T-cell (primary cell): Measurements from ENCODE around the gene VPS8. TPM values are rescaled to one million over a fixed set of nuclear protein-coding genes. Genes with fewer than 3 reads are reported as not detected.
A peak's percentile ranks its signal among the peaks of the same experiment; 100 is the strongest.

Experiments
- ATAC-seq, 4 experiments: fragments of 200-7000 bp in 3 of 4; fragments of 150-1000 bp in 1 of 4; cut with Tn5 transposase; replicated peaks in 1 of 4; 1 replicate in 3 of 4; 2 replicates in 1 of 4; pipeline ENCODE4 v1.10.0; 2021; ENCODE audit warnings: moderate library complexity in 3 of 4, mild to moderate bottlenecking in 2 of 4, moderate number of reproducible peaks in 1 of 4
- CTCF ChIA-PET, 2 donors: fragments of 300-600 bp; sonication (Branson Sonifier 250); formaldehyde crosslinking; loops; one replicate each; lab custom pipeline; 2022; ENCODE audit warnings: antibody characterized with exemption in 2 of 2; lab: Charles Lee
- POLR2A ChIA-PET, 2 donors: fragments of 300-600 bp; sonication (Branson Sonifier 250); formaldehyde crosslinking; loops; one replicate each; lab custom pipeline; 2022; ENCODE audit warnings: antibody characterized with exemption in 2 of 2; lab: Charles Lee
- DNase-seq, 35 experiments: peaks; one replicate each; pipeline versions ENCODE4 v3.0.0 to v3.0.0-alpha.2; 2013 to 2023
- H3K27ac ChIP-seq: one replicate; pipeline ENCODE4 v1.5.1; 2013; ENCODE audit warnings: low read length
- H3K27me3 ChIP-seq, 2 experiments: replicated peaks in 1 of 2; 1 replicate in 1 of 2; 2 replicates in 1 of 2; pipeline versions ENCODE4 v1.6.1 to v1.7.0; 2013; ENCODE audit warnings: low read length in 1 of 2, mixed read lengths in 1 of 2; ENCODE audit not compliant: control insufficient read depth in 2 of 2, insufficient read depth in 2 of 2; ENCODE audit errors: extremely low read depth in 1 of 2
- H3K36me3 ChIP-seq, 2 donors: 1 replicate in 1 of 2; 2 replicates in 1 of 2; pipeline versions ENCODE4 v1.6.1 to v1.7.0; 2013; ENCODE audit warnings: low read length in 1 of 2; ENCODE audit not compliant: control insufficient read depth in 2 of 2, insufficient read depth in 1 of 2; ENCODE audit errors: extremely low read depth in 1 of 2
- H3K4me1 ChIP-seq, 2 experiments: 1 replicate in 1 of 2; 2 replicates in 1 of 2; pipeline versions ENCODE4 v1.6.1 to v1.7.0; 2013; ENCODE audit warnings: low read length in 2 of 2, mixed read lengths in 1 of 2; ENCODE audit not compliant: insufficient read depth in 2 of 2, control insufficient read depth in 1 of 2; ENCODE audit errors: extremely low read depth in 1 of 2
- H3K4me3 ChIP-seq, 2 donors: 1 replicate in 1 of 2; 2 replicates in 1 of 2; pipeline versions ENCODE4 v1.5.1 to v1.7.0; 2013; ENCODE audit warnings: mild to moderate bottlenecking in 2 of 2, low read length in 1 of 2, moderate library complexity in 1 of 2; ENCODE audit not compliant: control insufficient read depth in 1 of 2; ENCODE audit errors: extremely low read depth in 1 of 2
- H3K9me3 ChIP-seq: 2 replicates; pipeline ENCODE4 v1.7.0; 2013
- H3K27ac Mint-ChIP-seq, 2 donors: one replicate each; pipeline ENCODE4 v1.8.0; 2020 to 2021; ENCODE audit warnings: mild to moderate bottlenecking in 2 of 2, mixed read lengths in 2 of 2
- H3K27me3 Mint-ChIP-seq, 2 donors: one replicate each; pipeline ENCODE4 v1.8.0; 2021 to 2022; ENCODE audit warnings: mixed read lengths in 2 of 2
- H3K36me3 Mint-ChIP-seq: one replicate; pipeline ENCODE4 v1.8.0; 2021; ENCODE audit warnings: mixed read lengths
- H3K4me1 Mint-ChIP-seq, 3 donors: one replicate each; pipeline ENCODE4 v1.8.0; 2020 to 2022; ENCODE audit warnings: mixed read lengths in 3 of 3, mild to moderate bottlenecking in 1 of 3
- H3K4me3 Mint-ChIP-seq, 3 donors: one replicate each; pipeline ENCODE4 v1.8.0; 2020 to 2022; ENCODE audit warnings: mild to moderate bottlenecking in 3 of 3, mixed read lengths in 3 of 3, moderate library complexity in 3 of 3
- H3K9me3 Mint-ChIP-seq, 3 donors: one replicate each; pipeline ENCODE4 v1.8.0; 2020 to 2022; ENCODE audit warnings: mixed read lengths in 3 of 3
- WGBS: methylation state at CpG from one replicate; pipeline ENCODE4 v1.1.5; 2013; ENCODE audit warnings: missing lambda C conversion rate; ENCODE audit not compliant: insufficient coverage; 5-methylcytosine and 5-hydroxymethylcytosine counted together
- total RNA-seq, 35 experiments: library from RNA in 6 of 35; stranded (reverse) in 6 of 35; fragments of 120-200 nt in 1 of 35; gene quantifications; one replicate each; pipeline versions ENCODE4 v1.2.1 to v1.2.4 and lab custom pipeline; 2013 to 2026

The VPS8 gene
- total RNA-seq, 5 donors from 2014 or later (not counting 1 experiment from before 2014, with no cell fraction given): 59.2 to 95.6 (median 71.0) TPM

- Mint-ChIP-seq H3K27ac (no peak overlapping the region), H3K4me1 (peaks cover 10 to 15% (median 12%) of the 10 kb centered on the region in 3 donors), H3K36me3 (peaks cover 4% of the 10 kb centered on the region), H3K9me3 (no peaks in the 10 kb centered on the region), H3K4me3 (no peak overlapping the region), H3K27me3 (no peaks in the 10 kb centered on the region)
- H3K36me3 ChIP-seq: no peaks in the 10 kb centered on the region
- ATAC-seq: no peak
- no peak for DNase-seq
- H3K4me3 ChIP-seq: no peak overlapping the region
- CTCF ChIA-PET: interaction anchor here (0.6 to 1.6 kb wide), 4 partner anchors 8 to 246 kb away, joined by 3 to 5 read pairs (median 4); partner anchors contain the start of gene EPHB3 (in 1 of the 2)
- H3K27me3 ChIP-seq: no peaks in the 10 kb centered on the region
- H3K27ac ChIP-seq: no peak overlapping the region
- WGBS: no CpG with 5 or more reads among the region's 3 CpGs
- POLR2A ChIA-PET: no interaction called here
- H3K9me3 ChIP-seq: no peaks in the 10 kb centered on the region
- peaks cover 11 to 12% of the 10 kb centered on the region in 2 experiments for H3K4me1 ChIP-seq
Observed at GRCh38 chr3:184807549-184807948, 4.4 kb upstream of the VPS8 start.

GRCh38 chr3:184808021-184808420, 3.9 kb upstream of the VPS8 start:
- H3K4me3 ChIP-seq: no peak overlapping the region
- POLR2A ChIA-PET: interaction anchor here in 1 of 2 donors (0.6 kb wide), 1 partner anchor 543 kb away, joined by 3 read pairs; no protein-coding TSS in a partner anchor
- H3K9me3 Mint-ChIP-seq: no peaks in the 10 kb centered on the region
- CTCF ChIA-PET: interaction anchor here (0.5 to 1.6 kb wide), 5 partner anchors 9 to 247 kb away, joined by 3 to 5 read pairs (median 4); partner anchors contain the start of gene EPHB3 (in 1 of the 2)
- H3K9me3 ChIP-seq: no peaks in the 10 kb centered on the region
- H3K4me1 Mint-ChIP-seq: peaks cover 12 to 20% (median 16%) of the 10 kb centered on the region in 3 donors
- H3K27me3 ChIP-seq: no peaks in the 10 kb centered on the region
- H3K27ac ChIP-seq: no peak overlapping the region
- no peaks in the 10 kb centered on the region for H3K27me3 Mint-ChIP-seq
- no peak for DNase-seq
- peaks cover 14 to 16% of the 10 kb centered on the region in 2 experiments for H3K4me1 ChIP-seq
- no peak overlapping the region for H3K4me3 Mint-ChIP-seq
- WGBS: 70% methylated on average over 3 of the region's 4 CpGs
- peaks cover 4% of the 10 kb centered on the region for H3K36me3 Mint-ChIP-seq
- no peak for ATAC-seq
- no peak overlapping the region for H3K27ac Mint-ChIP-seq
- no peaks in the 10 kb centered on the region for H3K36me3 ChIP-seq

DNA sequence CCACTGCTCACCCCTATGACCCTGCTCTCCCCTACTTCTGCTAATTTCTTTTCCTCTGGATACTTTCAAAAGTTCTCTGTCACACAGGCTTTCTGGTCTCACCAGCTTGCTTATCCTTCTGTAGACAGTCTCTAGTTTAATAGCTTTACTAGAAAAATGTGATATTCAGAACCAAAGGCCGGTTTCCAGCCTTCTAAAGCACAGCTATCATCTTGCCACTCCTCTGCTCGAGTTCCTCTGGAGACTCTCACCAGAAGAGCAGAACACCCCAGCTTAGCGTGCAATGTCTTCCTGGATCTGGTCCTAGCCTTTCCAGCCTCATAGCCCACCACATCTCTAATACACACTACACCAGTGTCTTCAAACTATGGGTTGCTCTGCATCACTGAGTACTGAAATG, 1.8 kb upstream of the VPS8 start:
- no peak for DNase-seq
- POLR2A ChIA-PET: no interaction called here

DNA sequence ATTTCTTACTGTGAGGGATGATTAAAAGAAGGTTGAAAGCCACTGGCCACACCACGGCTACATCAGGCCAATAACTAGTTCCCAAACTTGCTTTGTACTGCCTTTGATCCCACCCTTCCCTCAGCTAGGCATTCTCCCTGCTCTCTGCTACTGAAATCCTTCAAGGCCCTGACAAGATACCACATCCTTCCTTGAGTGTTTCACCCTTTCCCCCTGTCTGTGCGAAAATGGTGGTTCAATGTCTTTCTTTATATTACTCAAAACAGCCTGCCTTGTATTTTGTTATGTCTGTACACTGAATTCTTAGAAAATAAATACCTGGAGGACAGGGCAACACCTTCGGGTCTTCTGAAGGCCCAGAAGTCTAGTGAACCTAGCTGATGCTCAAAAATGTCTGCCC, 932 bp upstream of the VPS8 start:
- DNase-seq: no peak
- H3K9me3 ChIP-seq: no peaks in the 10 kb centered on the region
- H3K27ac ChIP-seq: no peak overlapping the region
- Mint-ChIP-seq H3K27me3 (no peaks in the 10 kb centered on the region), H3K36me3 (peaks cover 7% of the 10 kb centered on the region), H3K4me3 (peak overlapping the region in 1 of 3 donors; percentile 83), H3K27ac (peak overlapping the region in 1 of 2 donors; percentile 14), H3K9me3 (no peaks in the 10 kb centered on the region), H3K4me1 (peaks cover 40 to 45% (median 42%) of the 10 kb centered on the region in 3 donors)
- 44% methylated on average over 1 of the region's 3 CpGs for WGBS
- no peaks in the 10 kb centered on the region for H3K27me3 ChIP-seq
- ChIA-PET CTCF (no interaction called here), POLR2A (interaction anchor here in 1 of 2 donors (0.6 kb wide), 1 partner anchor 548 kb away, joined by 4 read pairs; no protein-coding TSS in a partner anchor)
- peaks cover 22 to 44% of the 10 kb centered on the region in 2 experiments for H3K4me1 ChIP-seq
- no peak overlapping the region for H3K4me3 ChIP-seq
- H3K36me3 ChIP-seq: no peaks in the 10 kb centered on the region
- no peak for ATAC-seq

More for the DNA sequence above, 1.8 kb upstream of the VPS8 start:
- peaks cover 4% of the 10 kb centered on the region for H3K36me3 Mint-ChIP-seq
- no peak overlapping the region for H3K4me3 Mint-ChIP-seq
- H3K9me3 Mint-ChIP-seq: no peaks in the 10 kb centered on the region
- H3K9me3 ChIP-seq: no peaks in the 10 kb centered on the region
- H3K4me1 Mint-ChIP-seq: peaks cover 31 to 36% (median 33%) of the 10 kb centered on the region in 3 donors
- no peaks in the 10 kb centered on the region for H3K27me3 ChIP-seq
- WGBS: 93% methylated on average over 2 of the region's 3 CpGs
- H3K36me3 ChIP-seq: no peaks in the 10 kb centered on the region
- H3K4me3 ChIP-seq: no peak overlapping the region
- H3K27me3 Mint-ChIP-seq: no peaks in the 10 kb centered on the region
- H3K27ac ChIP-seq: no peak overlapping the region
- H3K27ac Mint-ChIP-seq: no peak overlapping the region
- CTCF ChIA-PET: interaction anchor here in 1 of 2 donors (0.5 to 1.1 kb wide), 4 partner anchors 21 to 1712 kb away, joined by 3 to 4 read pairs (median 3); no protein-coding TSS in a partner anchor
- ATAC-seq: no peak
- H3K4me1 ChIP-seq: peaks cover 18 to 35% of the 10 kb centered on the region in 2 experiments

DNA sequence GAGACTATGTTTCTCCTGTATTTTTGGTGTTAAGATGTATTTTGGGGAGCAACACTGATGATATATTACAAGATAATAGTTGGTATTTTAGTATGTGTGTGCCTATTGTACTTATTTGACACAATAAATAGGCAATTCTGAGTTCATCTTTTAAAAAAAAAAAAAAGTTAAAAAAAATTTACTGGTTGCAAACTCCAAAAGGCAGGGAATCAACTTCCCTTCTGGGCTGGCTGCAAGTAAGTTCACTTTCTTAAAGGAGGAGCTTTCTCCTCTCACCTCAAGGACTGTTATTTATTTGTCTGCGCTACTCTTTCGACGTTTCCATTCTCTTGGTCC, 335 bp upstream of the VPS8 start:
- WGBS: 0% methylated on average over 3 of the region's 3 CpGs
- no peak for DNase-seq
- CTCF ChIA-PET: interaction anchor here (0.6 to 2.6 kb wide), 3 partner anchors 12 to 1196 kb away, joined by 3 to 7 read pairs (median 4); partner anchors contain the start of gene EPHB3 (in 1 of the 2)
- no peaks in the 10 kb centered on the region for H3K36me3 ChIP-seq
- H3K27me3 ChIP-seq: no peaks in the 10 kb centered on the region
- peak overlapping the region; percentile 95 to 97 for H3K27ac Mint-ChIP-seq
- no peak overlapping the region for H3K27ac ChIP-seq
- POLR2A ChIA-PET: interaction anchor here in 1 of 2 donors (0.5 to 0.6 kb wide), 3 partner anchors 19 to 1114 kb away, joined by 3 to 4 read pairs (median 3); partner anchors contain the start of gene YEATS2
- no peak for ATAC-seq
- H3K4me3 ChIP-seq: peak overlapping the region; percentile 87 to 88
- H3K9me3 ChIP-seq: no peaks in the 10 kb centered on the region
- peaks cover 46 to 51% (median 48%) of the 10 kb centered on the region in 3 donors for H3K4me1 Mint-ChIP-seq
- peaks cover 26 to 50% of the 10 kb centered on the region in 2 experiments for H3K4me1 ChIP-seq
- no peaks in the 10 kb centered on the region for H3K27me3 Mint-ChIP-seq
- H3K4me3 Mint-ChIP-seq: peak overlapping the region; percentile 83 to 96 (median 95)
- no peaks in the 10 kb centered on the region for H3K9me3 Mint-ChIP-seq
- H3K36me3 Mint-ChIP-seq: peaks cover 13% of the 10 kb centered on the region

DNA sequence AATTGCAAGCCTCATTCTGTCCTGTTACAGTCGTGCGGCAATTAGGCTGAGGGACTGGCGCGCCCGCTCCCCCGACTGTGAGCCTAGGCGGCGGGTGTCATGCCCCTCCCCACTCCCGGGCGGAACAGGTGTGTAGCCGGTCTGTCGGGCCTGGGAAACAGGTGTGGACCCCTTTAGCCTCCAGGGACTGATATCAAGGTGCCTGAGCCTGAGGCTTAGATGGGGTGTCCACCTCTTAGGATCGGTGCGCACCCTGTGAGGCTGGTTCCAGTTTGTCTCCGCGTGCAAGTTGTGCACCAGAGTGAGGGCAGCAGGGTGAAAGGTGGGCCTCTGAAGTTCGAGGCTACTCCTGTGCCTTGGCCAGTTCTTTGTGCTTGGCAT, 686 bp downstream of the VPS8 start:
- DNase-seq (peak in 11 of 35 experiments; percentile 10 to 32 (median 13)), ATAC-seq (peak in 3 of 4 experiments; percentile 13 to 21 (median 13))
- WGBS: 5% methylated on average over 17 of the region's 17 CpGs
- ChIA-PET CTCF (interaction anchor here (0.6 to 2.6 kb wide), 5 partner anchors 11 to 447 kb away, joined by 3 to 7 read pairs (median 3); partner anchors contain the start of gene EPHB3 (in 1 of the 2)), POLR2A (no interaction called here)
- H3K36me3 Mint-ChIP-seq: peaks cover 22% of the 10 kb centered on the region
- no peaks in the 10 kb centered on the region for H3K27me3 Mint-ChIP-seq
- peak overlapping the region; percentile 95 to 97 for H3K27ac Mint-ChIP-seq
- Histone ChIP-seq H3K4me1 (peaks cover 26 to 57% of the 10 kb centered on the region in 2 experiments), H3K9me3 (no peaks in the 10 kb centered on the region), H3K27me3 (no peaks in the 10 kb centered on the region), H3K27ac (peak overlapping the region; percentile 65), H3K36me3 (no peaks in the 10 kb centered on the region), H3K4me3 (peak overlapping the region; percentile 87 to 88)
- peaks cover 53 to 61% (median 57%) of the 10 kb centered on the region in 3 donors for H3K4me1 Mint-ChIP-seq
- H3K4me3 Mint-ChIP-seq: peak overlapping the region; percentile 83 to 96 (median 95)
- H3K9me3 Mint-ChIP-seq: no peaks in the 10 kb centered on the region
